ENCODE measurements around the gene MACC1. TPM values are rescaled to one million over a fixed set of nuclear protein-coding genes. Genes with fewer than 3 reads are reported as not detected.

Gene MACC1
- total and polyA plus RNA-seq, 4 donors: 2.8 to 45.2 (median 14.7) TPM

DNA sequence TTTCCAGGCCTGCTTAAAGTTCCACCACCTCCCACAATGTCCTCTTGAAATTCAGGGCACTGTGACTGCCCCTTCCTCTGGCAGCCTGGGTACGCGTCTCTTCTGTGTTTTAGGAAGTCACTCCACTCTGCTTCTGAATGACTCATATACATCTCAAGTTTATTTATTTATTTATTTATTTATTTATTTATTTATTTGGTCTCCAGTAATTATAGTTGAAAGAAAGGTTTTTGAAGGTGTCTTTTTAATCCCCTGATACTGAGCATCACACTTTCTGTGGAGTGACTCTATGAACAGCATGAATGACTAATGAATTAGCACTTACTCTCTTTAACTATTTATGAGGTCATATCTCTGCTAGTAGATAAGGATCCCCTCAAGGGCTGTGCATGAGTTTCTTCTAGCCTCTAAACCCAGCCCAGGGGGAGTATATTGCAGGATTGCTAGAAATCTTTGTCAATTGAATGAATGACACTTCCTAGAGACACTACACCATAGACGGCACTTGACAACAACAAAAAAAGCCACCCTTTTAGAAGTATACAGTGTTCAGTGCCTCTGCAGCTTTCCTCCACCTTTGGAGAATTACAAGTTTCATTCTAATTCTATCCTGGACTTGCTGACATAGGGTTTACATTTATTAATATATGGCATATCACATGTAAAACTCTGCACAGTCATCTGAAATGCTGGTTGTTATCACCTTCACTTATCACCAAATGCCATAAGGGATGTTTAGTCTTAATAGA is 2.1 kb downstream of the MACC1 start:
- Histone ChIP-seq H3K27ac (ENCODE audit: low read depth in 1 of 2, low read length in 1 of 2) (no peak overlapping the region), H3K36me3 (ENCODE audit: control insufficient read depth in 4 of 4, insufficient read depth in 4 of 4, low read length in 4 of 4) (no peaks in the 10 kb centered on the region), H3K4me1 (ENCODE audit: control insufficient read depth in 5 of 5, insufficient read depth in 5 of 5, low read length in 5 of 5) (peaks cover 0 to 7% (median 3%) of the 10 kb centered on the region in 5 donors), H3K9me3 (ENCODE audit: control insufficient read depth in 4 of 4, insufficient read depth in 3 of 4, low read length in 3 of 4) (no peaks in the 10 kb centered on the region), H3K4me3 (no peak overlapping the region), H3K9ac (ENCODE audit: insufficient read depth in 1 of 2, low read length in 2 of 2) (peak overlapping the region in 1 of 2 donors; percentile 32), H3K27me3 (ENCODE audit: control insufficient read depth in 3 of 3, insufficient read depth in 3 of 3, low read length in 2 of 3) (no peaks in the 10 kb centered on the region)
- TF ChIP-seq, protein P1, sequence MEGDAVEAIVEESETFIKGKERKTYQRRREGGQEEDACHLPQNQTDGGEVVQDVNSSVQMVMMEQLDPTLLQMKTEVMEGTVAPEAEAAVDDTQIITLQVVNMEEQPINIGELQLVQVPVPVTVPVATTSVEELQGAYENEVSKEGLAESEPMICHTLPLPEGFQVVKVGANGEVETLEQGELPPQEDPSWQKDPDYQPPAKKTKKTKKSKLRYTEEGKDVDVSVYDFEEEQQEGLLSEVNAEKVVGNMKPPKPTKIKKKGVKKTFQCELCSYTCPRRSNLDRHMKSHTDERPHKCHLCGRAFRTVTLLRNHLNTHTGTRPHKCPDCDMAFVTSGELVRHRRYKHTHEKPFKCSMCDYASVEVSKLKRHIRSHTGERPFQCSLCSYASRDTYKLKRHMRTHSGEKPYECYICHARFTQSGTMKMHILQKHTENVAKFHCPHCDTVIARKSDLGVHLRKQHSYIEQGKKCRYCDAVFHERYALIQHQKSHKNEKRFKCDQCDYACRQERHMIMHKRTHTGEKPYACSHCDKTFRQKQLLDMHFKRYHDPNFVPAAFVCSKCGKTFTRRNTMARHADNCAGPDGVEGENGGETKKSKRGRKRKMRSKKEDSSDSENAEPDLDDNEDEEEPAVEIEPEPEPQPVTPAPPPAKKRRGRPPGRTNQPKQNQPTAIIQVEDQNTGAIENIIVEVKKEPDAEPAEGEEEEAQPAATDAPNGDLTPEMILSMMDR (IDR thresholded peaks at IDR 0.05; ENCODE audit: control extremely low read depth, extremely low read depth): no peak
- DNase-seq: no peak
- ATAC-seq (ENCODE audit: insufficient read depth, low FRiP score): no peak
- WGBS, 2 donors: 31 to 50% methylated on average over 3 of the region's 3 CpGs

DNA sequence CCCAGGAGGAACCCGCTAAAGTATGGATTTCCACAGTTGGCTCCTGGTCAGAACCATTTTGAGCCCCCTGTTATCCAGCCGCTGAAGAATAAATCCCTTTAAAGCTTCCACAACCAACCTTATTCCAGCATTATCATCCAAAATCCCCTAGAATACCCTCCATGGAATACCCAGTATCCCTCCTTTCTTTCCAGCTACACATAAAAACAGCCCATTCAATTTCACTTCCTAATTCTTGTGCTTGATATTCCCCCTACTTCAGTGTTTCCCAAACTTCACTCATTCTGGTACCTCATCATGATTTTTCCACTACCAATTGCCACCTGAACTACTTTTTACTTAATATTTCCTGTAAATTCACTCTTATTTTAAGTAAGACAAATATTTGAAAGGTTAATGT is 3.1 kb downstream of the MACC1 start:
- TF ChIP-seq, protein P1 (IDR thresholded peaks at IDR 0.05; ENCODE audit: control extremely low read depth, extremely low read depth): no peak
- H3K27ac ChIP-seq (ENCODE audit: low read depth in 1 of 2, low read length in 1 of 2): no peak overlapping the region
- no peak overlapping the region for H3K9ac ChIP-seq (ENCODE audit: insufficient read depth in 1 of 2, low read length in 2 of 2)
- DNase-seq (no peak), ATAC-seq (ENCODE audit: insufficient read depth, low FRiP score) (no peak)
- H3K4me1 ChIP-seq (ENCODE audit: control insufficient read depth in 5 of 5, insufficient read depth in 5 of 5, low read length in 5 of 5): no peaks in the 10 kb centered on the region
- H3K4me3 ChIP-seq: no peak overlapping the region
- 95 to 97% methylated on average over 2 of the region's 2 CpGs for WGBS, 2 donors
- H3K9me3 ChIP-seq (ENCODE audit: control insufficient read depth in 4 of 4, insufficient read depth in 3 of 4, low read length in 3 of 4): no peaks in the 10 kb centered on the region
- H3K27me3 ChIP-seq (ENCODE audit: control insufficient read depth in 3 of 3, insufficient read depth in 3 of 3, low read length in 2 of 3): no peaks in the 10 kb centered on the region
- H3K36me3 ChIP-seq (ENCODE audit: control insufficient read depth in 4 of 4, insufficient read depth in 4 of 4, low read length in 4 of 4): no peaks in the 10 kb centered on the region

DNA sequence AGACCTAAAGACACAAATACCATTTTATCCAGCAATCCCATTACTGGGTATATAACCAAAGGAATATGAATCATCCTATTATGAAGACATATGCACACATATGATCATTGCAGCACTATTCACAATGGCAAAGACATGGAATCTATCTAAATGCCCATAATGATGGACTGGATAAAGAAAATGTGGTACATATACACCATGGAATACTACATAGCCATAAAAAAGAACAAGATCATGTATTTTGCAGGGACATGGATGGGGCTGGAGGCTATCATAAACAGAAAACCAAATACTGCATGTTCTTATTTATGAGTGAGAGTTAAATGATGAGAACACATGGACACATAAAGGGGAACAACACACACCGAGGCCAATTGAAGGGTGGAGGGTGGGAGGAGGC is 3.8 kb downstream of the MACC1 start:
- DNase-seq (no peak), ATAC-seq (ENCODE audit: insufficient read depth, low FRiP score) (no peak)
- H3K4me1 ChIP-seq (ENCODE audit: control insufficient read depth in 5 of 5, insufficient read depth in 5 of 5, low read length in 5 of 5): no peaks in the 10 kb centered on the region
- no peak overlapping the region for H3K9ac ChIP-seq (ENCODE audit: insufficient read depth in 1 of 2, low read length in 2 of 2)
- no peak overlapping the region for H3K27ac ChIP-seq (ENCODE audit: low read depth in 1 of 2, low read length in 1 of 2)
- WGBS, 2 donors: 83 to 88% methylated on average over 1 of the region's 1 CpG
- peaks cover 0 to 4% (median 0%) of the 10 kb centered on the region in 4 donors for H3K9me3 ChIP-seq (ENCODE audit: control insufficient read depth in 4 of 4, insufficient read depth in 3 of 4, low read length in 3 of 4)
- TF ChIP-seq, protein P1 (IDR thresholded peaks at IDR 0.05; ENCODE audit: control extremely low read depth, extremely low read depth): no peak
- H3K4me3 ChIP-seq: no peak overlapping the region
- H3K36me3 ChIP-seq (ENCODE audit: control insufficient read depth in 4 of 4, insufficient read depth in 4 of 4, low read length in 4 of 4): peaks cover 0 to 2% (median 0%) of the 10 kb centered on the region in 4 donors
- no peaks in the 10 kb centered on the region for H3K27me3 ChIP-seq (ENCODE audit: control insufficient read depth in 3 of 3, insufficient read depth in 3 of 3, low read length in 2 of 3)
